Measurements from ENCODE around the gene RMC1.

Gene RMC1

GRCh38 chr18:23512641-23513040, 9.3 kb downstream of the RMC1 start:
- no peak for TF ChIP-seq CTCF (IDR thresholded peaks at IDR 0.05; ENCODE audit: low read depth, low read length)
- H3K4me3 ChIP-seq (ENCODE audit: low read depth, low read length), result no peak overlapping the region

- peak; percentile 93 for TF ChIP-seq CTCF (IDR thresholded peaks at IDR 0.05; ENCODE audit: low read depth, low read length)
- H3K4me3 ChIP-seq (ENCODE audit: low read depth, low read length), result no peak overlapping the region
These were observed 12.7 kb downstream of the RMC1 start for GRCh38 chr18:23515911-23516546.

GRCh38 chr18:23519734-23520133, 16.4 kb downstream of the RMC1 start:
- no peak overlapping the region for H3K4me3 ChIP-seq (ENCODE audit: low read depth, low read length)
- TF ChIP-seq CTCF (IDR thresholded peaks at IDR 0.05; ENCODE audit: low read depth, low read length), result no peak

- H3K4me3 ChIP-seq (ENCODE audit: low read depth, low read length), result no peak overlapping the region
- TF ChIP-seq CTCF (IDR thresholded peaks at IDR 0.05; ENCODE audit: low read depth, low read length), result no peak
These were observed 18.0 kb downstream of the RMC1 start for GRCh38 chr18:23521271-23521670.

GRCh38 chr18:23521907-23522306, 18.6 kb downstream of the RMC1 start:
- no peak for TF ChIP-seq CTCF (IDR thresholded peaks at IDR 0.05; ENCODE audit: low read depth, low read length)

GRCh38 chr18:23523429-23524212, 20.3 kb downstream of the RMC1 start:
- TF ChIP-seq CTCF (IDR thresholded peaks at IDR 0.05; ENCODE audit: low read depth, low read length), result no peak
- no peak overlapping the region for H3K4me3 ChIP-seq (ENCODE audit: low read depth, low read length)

More at GRCh38 chr18:23521907-23522306, 18.6 kb downstream of the RMC1 start:
- H3K4me3 ChIP-seq (ENCODE audit: low read depth, low read length), result no peak overlapping the region

GRCh38 chr18:23524213-23524707, 20.9 kb downstream of the RMC1 start:
- H3K4me3 ChIP-seq (ENCODE audit: low read depth, low read length), result no peak overlapping the region
- TF ChIP-seq CTCF (IDR thresholded peaks at IDR 0.05; ENCODE audit: low read depth, low read length), result no peak
